GM21515 (cell line): ENCODE measurements around the gene GAB2.
"Not testable (repeated sequence)": the region's sequence is repeated elsewhere in the genome, so short reads cannot be mapped to it uniquely, and the experiment has no call there.

ENCODE experiments used
- ATAC-seq: cut with Tn5 transposase; IDR thresholded peaks from one replicate; pipeline ENCODE4 v1.9.1; 2021; ENCODE audit not compliant: unreplicated experiment

Gene GAB2

GRCh38 chr11:78371221-78371891 lies 46.3 kb downstream of the GAB2 start:
- no peak for ATAC-seq

GRCh38 chr11:78370406-78371172 lies 47.0 kb downstream of the GAB2 start:
- no peak for ATAC-seq

GRCh38 chr11:78365381-78365792 lies 52.2 kb downstream of the GAB2 start:
- ATAC-seq, result no peak

GRCh38 chr11:78364128-78364751 lies 53.4 kb downstream of the GAB2 start:
- no peak for ATAC-seq

GRCh38 chr11:78363024-78363619 lies 54.5 kb downstream of the GAB2 start:
- ATAC-seq, result no peak

GRCh38 chr11:78361228-78361627 lies 56.4 kb downstream of the GAB2 start:
- no peak for ATAC-seq

GRCh38 chr11:78359921-78360320 lies 57.7 kb downstream of the GAB2 start:
- ATAC-seq, result no peak

- not testable (repeated sequence) for ATAC-seq
These were observed 59.7 kb downstream of the GAB2 start for GRCh38 chr11:78357924-78358323.

GRCh38 chr11:78357425-78357824 lies 60.2 kb downstream of the GAB2 start:
- not testable (repeated sequence) for ATAC-seq

GRCh38 chr11:78355742-78356141 lies 61.9 kb downstream of the GAB2 start:
- ATAC-seq, result not testable (repeated sequence)

- no peak for ATAC-seq
These were observed 62.3 kb downstream of the GAB2 start for GRCh38 chr11:78355309-78355705.

- ATAC-seq, result no peak
These were observed 63.0 kb downstream of the GAB2 start for GRCh38 chr11:78354408-78355308.

- no peak for ATAC-seq
These were observed 65.4 kb downstream of the GAB2 start for GRCh38 chr11:78351979-78352841.

- no peak for ATAC-seq
These were observed 66.4 kb downstream of the GAB2 start for GRCh38 chr11:78351193-78351592.

- ATAC-seq, result no peak
These were observed 66.9 kb downstream of the GAB2 start for GRCh38 chr11:78350646-78351165.

- no peak for ATAC-seq
These were observed 67.5 kb downstream of the GAB2 start for GRCh38 chr11:78350091-78350645.

GRCh38 chr11:78349624-78350023 lies 68.0 kb downstream of the GAB2 start:
- ATAC-seq, result no peak

- ATAC-seq, result no peak
These were observed 68.5 kb downstream of the GAB2 start for GRCh38 chr11:78349114-78349513.

- ATAC-seq, result no peak
These were observed 69.7 kb downstream of the GAB2 start for GRCh38 chr11:78347956-78348355.
